ENCODE results near the gene MAST4. TPM values are rescaled to one million over a fixed set of nuclear protein-coding genes. Genes with fewer than 3 reads are reported as not detected.

MAST4 gene
- polyA plus RNA-seq, 1 donor (not counting 4 experiments of a cell fraction or from before 2014, with no cell fraction given), result 19.8 TPM

DNA sequence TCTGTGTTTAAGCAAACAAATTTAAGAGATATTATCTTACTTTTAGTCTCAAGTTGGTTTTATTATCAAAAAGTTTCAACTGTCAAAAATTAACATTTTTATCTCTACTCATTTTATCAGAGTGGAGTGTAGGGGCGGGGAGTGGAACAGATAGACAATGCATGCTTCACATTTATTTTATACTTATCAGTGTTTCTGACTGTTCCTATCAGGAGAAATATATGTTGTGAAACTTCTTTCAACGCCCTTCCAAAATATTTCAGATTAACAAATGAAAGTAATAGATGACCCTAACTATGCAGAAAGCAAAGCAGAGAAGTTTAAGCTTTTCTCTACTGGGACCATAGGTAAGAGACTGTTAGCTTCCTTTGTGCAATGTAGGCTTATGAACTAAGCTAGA lies 44.9 kb upstream of the MAST4 start:
- Histone ChIP-seq H3K9ac (ENCODE audit: control insufficient read depth, extremely low read depth, insufficient read depth, low read length) (no peak overlapping the region), H2AFZ (ENCODE audit: control insufficient read depth, low read length) (no peak overlapping the region), H3K79me2 (ENCODE audit: control insufficient read depth, insufficient read depth, low read length) (no peaks in the 10 kb centered on the region), H4K20me1 (ENCODE audit: control insufficient read depth, extremely low read depth, insufficient read depth, low read length) (no peaks in the 10 kb centered on the region), H3K27me3 (ENCODE audit: control insufficient read depth, extremely low read depth, insufficient read depth, low read length) (no peaks in the 10 kb centered on the region), H3K36me3 (ENCODE audit: control insufficient read depth in 2 of 2, extremely low read depth in 1 of 2, insufficient read depth in 2 of 2, low read length in 2 of 2) (no peaks in the 10 kb centered on the region), H3K4me1 (ENCODE audit: control insufficient read depth, extremely low read depth, insufficient read depth, low read length) (peaks cover 26% of the 10 kb centered on the region), H3K4me2 (ENCODE audit: control insufficient read depth, extremely low read depth, insufficient read depth, low read depth, low read length) (no peak overlapping the region), H3K9me3 (ENCODE audit: control insufficient read depth, low read depth, low read length) (peaks cover 4% of the 10 kb centered on the region), H3K27ac (ENCODE audit: control insufficient read depth, insufficient read depth, low read length) (no peak overlapping the region), H3K9me1 (ENCODE audit: control insufficient read depth, extremely low read depth, insufficient read depth, low read length) (no peaks in the 10 kb centered on the region), H3K4me3 (ENCODE audit: control insufficient read depth in 2 of 3, extremely low read depth in 1 of 3, insufficient read depth in 2 of 3, low read depth in 1 of 3, low read length in 3 of 3) (no peak overlapping the region)
- FAIRE-seq, result no peak
- DNase-seq (ENCODE audit: low read depth, low spot score), result no peak
- TF ChIP-seq EZH2 (IDR thresholded peaks at IDR 0.05; ENCODE audit: low read length), result no peak
- TF ChIP-seq, protein P1, sequence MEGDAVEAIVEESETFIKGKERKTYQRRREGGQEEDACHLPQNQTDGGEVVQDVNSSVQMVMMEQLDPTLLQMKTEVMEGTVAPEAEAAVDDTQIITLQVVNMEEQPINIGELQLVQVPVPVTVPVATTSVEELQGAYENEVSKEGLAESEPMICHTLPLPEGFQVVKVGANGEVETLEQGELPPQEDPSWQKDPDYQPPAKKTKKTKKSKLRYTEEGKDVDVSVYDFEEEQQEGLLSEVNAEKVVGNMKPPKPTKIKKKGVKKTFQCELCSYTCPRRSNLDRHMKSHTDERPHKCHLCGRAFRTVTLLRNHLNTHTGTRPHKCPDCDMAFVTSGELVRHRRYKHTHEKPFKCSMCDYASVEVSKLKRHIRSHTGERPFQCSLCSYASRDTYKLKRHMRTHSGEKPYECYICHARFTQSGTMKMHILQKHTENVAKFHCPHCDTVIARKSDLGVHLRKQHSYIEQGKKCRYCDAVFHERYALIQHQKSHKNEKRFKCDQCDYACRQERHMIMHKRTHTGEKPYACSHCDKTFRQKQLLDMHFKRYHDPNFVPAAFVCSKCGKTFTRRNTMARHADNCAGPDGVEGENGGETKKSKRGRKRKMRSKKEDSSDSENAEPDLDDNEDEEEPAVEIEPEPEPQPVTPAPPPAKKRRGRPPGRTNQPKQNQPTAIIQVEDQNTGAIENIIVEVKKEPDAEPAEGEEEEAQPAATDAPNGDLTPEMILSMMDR (optimal IDR thresholded peaks at IDR 0.05 in 1 of 3, IDR thresholded peaks at IDR 0.05 in 1 of 3, conservative IDR thresholded peaks at IDR 0.05 in 1 of 3; ENCODE audit: extremely low read depth in 1 of 3, insufficient read depth in 2 of 3, low read length in 3 of 3), result no peak
- dilution Hi-C loops (cut with MboI; ENCODE audit: extremely low pct_ligation_motif_present, low sequenced_read_pairs), result no loop called here

DNA sequence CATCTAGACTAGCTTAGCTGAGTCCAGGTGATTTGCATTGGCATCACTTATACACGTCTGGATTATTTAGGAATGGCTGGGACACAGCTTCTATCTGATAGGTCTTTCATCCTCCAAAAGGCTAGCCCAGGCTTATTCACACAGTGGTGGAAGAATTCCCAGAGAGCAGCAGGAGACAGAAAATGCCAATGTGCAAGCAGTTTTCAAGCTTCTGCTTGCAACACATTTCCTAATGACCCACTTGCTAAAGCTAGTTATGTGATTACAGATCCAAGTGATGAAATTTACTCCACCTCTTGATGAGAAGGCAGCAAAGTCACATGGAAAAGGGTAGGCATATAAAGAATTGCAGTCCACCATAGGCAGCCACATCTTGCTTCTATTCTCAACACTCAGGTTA lies 44.2 kb upstream of the MAST4 start:
- Histone ChIP-seq H2AFZ (ENCODE audit: control insufficient read depth, low read length) (no peak overlapping the region), H4K20me1 (ENCODE audit: control insufficient read depth, extremely low read depth, insufficient read depth, low read length) (no peaks in the 10 kb centered on the region), H3K27ac (ENCODE audit: control insufficient read depth, insufficient read depth, low read length) (no peak overlapping the region), H3K9ac (ENCODE audit: control insufficient read depth, extremely low read depth, insufficient read depth, low read length) (no peak overlapping the region), H3K79me2 (ENCODE audit: control insufficient read depth, insufficient read depth, low read length) (no peaks in the 10 kb centered on the region), H3K4me1 (ENCODE audit: control insufficient read depth, extremely low read depth, insufficient read depth, low read length) (peaks cover 26% of the 10 kb centered on the region), H3K36me3 (ENCODE audit: control insufficient read depth in 2 of 2, extremely low read depth in 1 of 2, insufficient read depth in 2 of 2, low read length in 2 of 2) (no peaks in the 10 kb centered on the region), H3K9me1 (ENCODE audit: control insufficient read depth, extremely low read depth, insufficient read depth, low read length) (no peaks in the 10 kb centered on the region), H3K4me2 (ENCODE audit: control insufficient read depth, extremely low read depth, insufficient read depth, low read depth, low read length) (peak overlapping the region; percentile 1), H3K9me3 (ENCODE audit: control insufficient read depth, low read depth, low read length) (peaks cover 4% of the 10 kb centered on the region), H3K4me3 (ENCODE audit: control insufficient read depth in 2 of 3, extremely low read depth in 1 of 3, insufficient read depth in 2 of 3, low read depth in 1 of 3, low read length in 3 of 3) (no peak overlapping the region), H3K27me3 (ENCODE audit: control insufficient read depth, extremely low read depth, insufficient read depth, low read length) (no peaks in the 10 kb centered on the region)
- no peak for TF ChIP-seq EZH2 (IDR thresholded peaks at IDR 0.05; ENCODE audit: low read length)
- TF ChIP-seq, protein P1 (optimal IDR thresholded peaks at IDR 0.05 in 1 of 3, IDR thresholded peaks at IDR 0.05 in 1 of 3, conservative IDR thresholded peaks at IDR 0.05 in 1 of 3; ENCODE audit: extremely low read depth in 1 of 3, insufficient read depth in 2 of 3, low read length in 3 of 3), result no peak
- dilution Hi-C loops (cut with MboI; ENCODE audit: extremely low pct_ligation_motif_present, low sequenced_read_pairs), result no loop called here
- DNase-seq (ENCODE audit: low read depth, low spot score) (no peak), FAIRE-seq (peak; percentile 80)

Data from keratinocyte (primary cell).